Keratinocyte (primary cell): ENCODE data around the gene ZC3H12C. TPM values are rescaled to one million over a fixed set of nuclear protein-coding genes. Genes with fewer than 3 reads are reported as not detected.

Experiments
- DNase-seq: peaks from one replicate; pipeline ENCODE4 v3.0.0-alpha.2; 2011; ENCODE audit warnings: low read depth, missing footprints, low spot score
- FAIRE-seq: peaks from 2 replicates; lab custom pipeline; 2011; peaks lifted over from hg19 to GRCh38; lab: Jason Lieb, UNC
- H2AFZ ChIP-seq: 2 replicates; pipeline ENCODE4 v1.6.0; 2012; ENCODE audit warnings: low read length, control low read depth, inconsistent platforms; ENCODE audit not compliant: control insufficient read depth
- H3K27ac ChIP-seq: 2 replicates; pipeline ENCODE4 v1.5.1; 2011; ENCODE audit warnings: low read length; ENCODE audit not compliant: control insufficient read depth, insufficient read depth
- H3K27me3 ChIP-seq: 3 replicates; pipeline ENCODE4 v1.6.0; 2011; ENCODE audit warnings: low read length; ENCODE audit not compliant: control insufficient read depth, insufficient read depth; ENCODE audit errors: extremely low read depth
- H3K36me3 ChIP-seq, 2 experiments: 2 replicates in 1 of 2; 3 replicates in 1 of 2; pipeline ENCODE4 v1.5.1; 2011; ENCODE audit warnings: low read length in 2 of 2, mild to moderate bottlenecking in 1 of 2; ENCODE audit not compliant: control insufficient read depth in 2 of 2, insufficient read depth in 2 of 2; ENCODE audit errors: extremely low read depth in 1 of 2
- H3K4me1 ChIP-seq: 3 replicates; pipeline ENCODE4 v1.5.1; 2011; ENCODE audit warnings: low read length; ENCODE audit not compliant: control insufficient read depth, insufficient read depth; ENCODE audit errors: extremely low read depth
- H3K4me2 ChIP-seq: 3 replicates; pipeline ENCODE4 v1.6.0; 2011; ENCODE audit warnings: low read depth, low read length; ENCODE audit not compliant: control insufficient read depth, insufficient read depth; ENCODE audit errors: extremely low read depth
- H3K4me3 ChIP-seq, 3 experiments: fragments of 200-600 bp in 1 of 3; sonication (generic) in 1 of 3; 2 replicates in 2 of 3; 3 replicates in 1 of 3; pipeline ENCODE4 v1.5.1; 2011 to 2016; ENCODE audit warnings: low read length in 3 of 3, mild to moderate bottlenecking in 3 of 3, control low read depth in 2 of 3, inconsistent platforms in 1 of 3, low read depth in 1 of 3, mixed read lengths in 1 of 3, mixed run types in 1 of 3, moderate library complexity in 1 of 3; ENCODE audit not compliant: control insufficient read depth in 2 of 3, insufficient read depth in 2 of 3; ENCODE audit errors: extremely low read depth in 1 of 3
- H3K79me2 ChIP-seq: 2 replicates; pipeline ENCODE4 v1.6.0; 2012; ENCODE audit warnings: low read length; ENCODE audit not compliant: control insufficient read depth, insufficient read depth
- H3K9ac ChIP-seq: 3 replicates; pipeline ENCODE4 v1.6.0; 2011; ENCODE audit warnings: low read length; ENCODE audit not compliant: control insufficient read depth, insufficient read depth; ENCODE audit errors: extremely low read depth
- H3K9me1 ChIP-seq: 3 replicates; pipeline ENCODE4 v1.6.0; 2011; ENCODE audit warnings: low read length; ENCODE audit not compliant: control insufficient read depth, insufficient read depth; ENCODE audit errors: extremely low read depth
- H3K9me3 ChIP-seq: 2 replicates; pipeline ENCODE4 v1.5.1; 2012; ENCODE audit warnings: low read depth, low read length; ENCODE audit not compliant: control insufficient read depth
- H4K20me1 ChIP-seq: 3 replicates; pipeline ENCODE4 v1.6.0; 2011; ENCODE audit warnings: low read length; ENCODE audit not compliant: control insufficient read depth, insufficient read depth; ENCODE audit errors: extremely low read depth
- EZH2 ChIP-seq: IDR thresholded peaks from one replicate; pipeline ENCODE4 v1.6.1; 2012; ENCODE audit warnings: inconsistent platforms, mild to moderate bottlenecking, low read length, moderate library complexity
- dilution Hi-C: fragments of 300-500 bp; cut with MboI; formaldehyde crosslinking; loops from one replicate; pipeline ENCODE4 v1.7.0; 2020; ENCODE audit warnings: low sequenced_read_pairs; ENCODE audit not compliant: extremely low pct_ligation_motif_present
- polyA plus RNA-seq, 5 experiments: library from polyadenylated mRNA; depleted of rRNA in 3 of 5; stranded (reverse) in 3 of 5; stranded (forward) in 1 of 5; unstranded in 1 of 5; fragments of >200 nt; gene quantifications; 1 replicate in 1 of 5; 2 replicates in 3 of 5; 3 replicates in 1 of 5; pipeline versions ENCODE4 v1.2.1 to v1.2.3, GENCODE V29; 2011 to 2012; ENCODE audit warnings: missing spikeins in 2 of 5, low read depth in 1 of 5, low replicate concordance in 1 of 5
- TF ChIP-seq, protein P1 (sequence below), 3 experiments: IDR thresholded peaks in 1 of 3; conservative IDR thresholded peaks in 1 of 3; optimal IDR thresholded peaks in 1 of 3; 2 replicates in 2 of 3; 3 replicates in 1 of 3; pipeline versions ENCODE3 to v1.5.1; 2011; ENCODE audit warnings: low read length in 3 of 3, mild to moderate bottlenecking in 3 of 3, moderate library complexity in 2 of 3, control low read depth in 1 of 3, inconsistent platforms in 1 of 3; ENCODE audit not compliant: insufficient read depth in 2 of 3; ENCODE audit errors: extremely low read depth in 1 of 3

The ZC3H12C gene
- polyA plus RNA-seq, 1 donor (not counting 4 experiments of a cell fraction or from before 2014, with no cell fraction given): 13.9 TPM

DNA sequence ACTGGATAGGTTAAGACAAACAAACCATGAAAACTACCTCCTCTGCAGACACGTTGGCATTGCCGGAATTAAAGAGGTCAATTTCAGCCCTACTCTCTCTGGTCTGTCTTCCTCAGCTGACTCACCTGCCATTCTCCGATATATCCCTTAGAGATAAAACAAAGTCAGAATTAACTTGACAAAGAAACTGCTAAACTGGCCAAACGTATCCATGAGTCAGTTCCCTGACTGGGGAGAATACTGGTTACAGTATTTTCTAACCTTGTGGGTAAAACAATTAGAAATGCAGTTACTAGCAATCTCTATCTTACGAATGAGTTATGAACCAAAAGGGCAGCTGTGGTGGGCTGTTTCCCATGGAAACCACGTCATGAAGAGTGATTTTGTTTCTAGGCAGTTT is 107.0 kb downstream of the ZC3H12C start:
- Histone ChIP-seq H4K20me1 (no peaks in the 10 kb centered on the region), H3K27me3 (no peaks in the 10 kb centered on the region), H3K4me2 (no peak overlapping the region), H3K4me1 (peaks cover 35% of the 10 kb centered on the region), H3K27ac (no peak overlapping the region), H3K79me2 (no peaks in the 10 kb centered on the region), H3K36me3 (no peaks in the 10 kb centered on the region), H3K9me1 (no peaks in the 10 kb centered on the region), H2AFZ (no peak overlapping the region), H3K4me3 (no peak overlapping the region), H3K9me3 (no peaks in the 10 kb centered on the region), H3K9ac (no peak overlapping the region)
- FAIRE-seq (no peak), DNase-seq (no peak)
- TF ChIP-seq EZH2: no peak
- TF ChIP-seq, protein P1, sequence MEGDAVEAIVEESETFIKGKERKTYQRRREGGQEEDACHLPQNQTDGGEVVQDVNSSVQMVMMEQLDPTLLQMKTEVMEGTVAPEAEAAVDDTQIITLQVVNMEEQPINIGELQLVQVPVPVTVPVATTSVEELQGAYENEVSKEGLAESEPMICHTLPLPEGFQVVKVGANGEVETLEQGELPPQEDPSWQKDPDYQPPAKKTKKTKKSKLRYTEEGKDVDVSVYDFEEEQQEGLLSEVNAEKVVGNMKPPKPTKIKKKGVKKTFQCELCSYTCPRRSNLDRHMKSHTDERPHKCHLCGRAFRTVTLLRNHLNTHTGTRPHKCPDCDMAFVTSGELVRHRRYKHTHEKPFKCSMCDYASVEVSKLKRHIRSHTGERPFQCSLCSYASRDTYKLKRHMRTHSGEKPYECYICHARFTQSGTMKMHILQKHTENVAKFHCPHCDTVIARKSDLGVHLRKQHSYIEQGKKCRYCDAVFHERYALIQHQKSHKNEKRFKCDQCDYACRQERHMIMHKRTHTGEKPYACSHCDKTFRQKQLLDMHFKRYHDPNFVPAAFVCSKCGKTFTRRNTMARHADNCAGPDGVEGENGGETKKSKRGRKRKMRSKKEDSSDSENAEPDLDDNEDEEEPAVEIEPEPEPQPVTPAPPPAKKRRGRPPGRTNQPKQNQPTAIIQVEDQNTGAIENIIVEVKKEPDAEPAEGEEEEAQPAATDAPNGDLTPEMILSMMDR (optimal IDR thresholded peaks at IDR 0.05 in 1 of 3, IDR thresholded peaks at IDR 0.05 in 1 of 3, conservative IDR thresholded peaks at IDR 0.05 in 1 of 3; ENCODE audit: extremely low read depth in 1 of 3, insufficient read depth in 2 of 3, low read length in 3 of 3): no peak
- dilution Hi-C loops: no loop called here

DNA sequence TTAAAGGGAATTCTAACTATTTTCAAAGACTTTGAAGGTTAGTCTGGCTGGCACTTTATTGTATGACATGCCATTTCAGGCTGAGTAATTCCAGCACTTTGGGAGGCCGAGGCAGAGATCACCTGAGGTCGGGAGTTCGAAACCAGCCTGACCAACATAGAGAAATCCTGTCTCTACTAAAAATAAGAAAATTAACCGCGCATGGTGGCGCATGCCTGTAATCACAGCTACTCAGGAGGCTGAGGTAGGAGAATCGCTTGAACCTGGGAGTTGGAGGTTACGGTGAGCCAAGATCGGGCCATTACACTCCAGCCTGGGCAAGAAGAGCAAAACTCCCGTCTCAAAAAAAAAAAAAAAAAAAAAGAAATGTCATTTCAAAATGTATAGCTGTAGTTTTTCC is 107.6 kb downstream of the ZC3H12C start:
- dilution Hi-C loops: no loop called here
- Histone ChIP-seq H3K9me3 (no peaks in the 10 kb centered on the region), H3K4me2 (no peak overlapping the region), H3K9ac (no peak overlapping the region), H3K27ac (no peak overlapping the region), H3K4me1 (peaks cover 29% of the 10 kb centered on the region), H4K20me1 (no peaks in the 10 kb centered on the region), H3K36me3 (no peaks in the 10 kb centered on the region), H3K27me3 (no peaks in the 10 kb centered on the region), H3K9me1 (no peaks in the 10 kb centered on the region), H2AFZ (no peak overlapping the region), H3K79me2 (no peaks in the 10 kb centered on the region), H3K4me3 (no peak overlapping the region)
- no peak for DNase-seq
- FAIRE-seq: no peak
- no peak for TF ChIP-seq EZH2
- TF ChIP-seq, protein P1 (optimal IDR thresholded peaks at IDR 0.05 in 1 of 3, IDR thresholded peaks at IDR 0.05 in 1 of 3, conservative IDR thresholded peaks at IDR 0.05 in 1 of 3; ENCODE audit: extremely low read depth in 1 of 3, insufficient read depth in 2 of 3, low read length in 3 of 3): no peak
